Esophagus (tissue), 2 donors: ENCODE data around the gene FAM20B. TPM values are rescaled to one million over a fixed set of nuclear protein-coding genes. Genes with fewer than 3 reads are reported as not detected.
"Not testable (repeated sequence)": the region's sequence is repeated elsewhere in the genome, so short reads cannot be mapped to it uniquely, and the experiment has no call there.

ENCODE experiments used
- H3K27ac ChIP-seq, 2 donors: one replicate each; pipeline ENCODE4 v1.5.1; 2013; ENCODE audit warnings: low read depth in 2 of 2, mild to moderate bottlenecking in 2 of 2, inconsistent platforms in 1 of 2, low read length in 1 of 2, moderate library complexity in 1 of 2
- H3K27me3 ChIP-seq, 2 donors: one replicate each; pipeline ENCODE4 v1.6.1; 2013; ENCODE audit warnings: low read length in 2 of 2, control low read depth in 1 of 2, mild to moderate bottlenecking in 1 of 2; ENCODE audit not compliant: insufficient read depth in 2 of 2, control insufficient read depth in 1 of 2
- H3K36me3 ChIP-seq, 2 donors: one replicate each; pipeline ENCODE4 v1.6.1; 2013; ENCODE audit warnings: low read length in 1 of 2; ENCODE audit not compliant: control insufficient read depth in 2 of 2, insufficient read depth in 2 of 2
- H3K4me1 ChIP-seq, 2 donors: one replicate each; pipeline ENCODE4 v1.6.1; 2013; ENCODE audit warnings: low read length in 1 of 2; ENCODE audit not compliant: control insufficient read depth in 2 of 2, insufficient read depth in 2 of 2
- H3K4me3 ChIP-seq, 2 donors: one replicate each; pipeline ENCODE4 v1.5.1; 2013; ENCODE audit warnings: low read length in 2 of 2, mild to moderate bottlenecking in 2 of 2, low read depth in 1 of 2, moderate library complexity in 1 of 2
- H3K9me3 ChIP-seq, 2 donors: one replicate each; pipeline ENCODE4 v1.6.1; 2013; ENCODE audit warnings: mild to moderate bottlenecking in 2 of 2, low read depth in 1 of 2, low read length in 1 of 2, moderate library complexity in 1 of 2; ENCODE audit not compliant: control insufficient read depth in 2 of 2, insufficient read depth in 1 of 2
- WGBS, 2 donors: extraction: QIAGEN DNeasy Blood & Tissue Kit; methylation state at CpG; one replicate each; pipeline ENCODE4 v1.1.7; 2013; 5-methylcytosine and 5-hydroxymethylcytosine counted together
- polyA plus RNA-seq, 2 donors: library from polyadenylated mRNA; stranded (reverse); fragments of 200-250 nt; gene quantifications; one replicate each; pipeline ENCODE4 v1.2.3, GENCODE V29; 2013
- donor health status: healthy with polysubstance abuse.
- donor health status: Bipolar disorder and iron deficiency.

FAM20B gene
- 1 to 10 TPM; 6.2 to 9.0 TPM for polyA plus RNA-seq

GRCh38 chr1:179025125-179025974 lies at the start of gene FAM20B:
Gene FAM20B (plus strand): TSS chr1:179025894. CDS start chr1:179043848, 17,954 bp downstream.
- Histone ChIP-seq H3K27me3 (no peaks in the 10 kb centered on the region), H3K4me1 (peaks cover 0 to 2% of the 10 kb centered on the region in 2 donors), H3K4me3 (peak within 1 kb of the TSS; percentile 69 to 94), H3K9me3 (no peaks in the 10 kb centered on the region), H3K27ac (peak within 1 kb of the TSS; percentile 91 to 93), H3K36me3 (no peaks in the 10 kb centered on the region)
- WGBS, 2 donors, result 15 to 18% methylated on average over 45 to 58 of the region's 58 CpGs

GRCh38 chr1:178976541-178976940 lies 49.2 kb upstream of the FAM20B start:
- Histone ChIP-seq H3K4me1 (no peaks in the 10 kb centered on the region), H3K27me3 (no peaks in the 10 kb centered on the region), H3K27ac (no peak overlapping the region), H3K4me3 (no peak overlapping the region), H3K9me3 (peaks cover 0 to 6% of the 10 kb centered on the region in 2 donors), H3K36me3 (no peaks in the 10 kb centered on the region)
- 71 to 77% methylated on average over 2 of the region's 2 CpGs for WGBS, 2 donors

DNA sequence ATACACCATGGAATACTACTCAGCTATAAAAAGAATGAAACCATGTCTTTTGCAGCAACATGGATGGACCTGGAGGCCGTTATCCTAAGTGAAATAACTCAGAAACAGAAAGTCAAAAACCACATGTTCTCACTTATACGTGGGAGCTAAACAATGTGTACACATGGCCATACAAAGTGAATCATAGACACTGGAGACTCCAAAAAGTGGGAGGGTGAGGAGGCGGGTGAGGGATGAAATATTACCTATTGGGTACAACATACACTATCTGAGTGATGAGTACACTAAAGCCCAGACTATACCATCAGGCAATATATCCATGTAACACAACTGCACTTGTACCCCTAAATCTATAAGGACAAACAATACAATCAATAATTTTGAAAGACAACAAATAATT lies 39.5 kb upstream of the FAM20B start:
- Histone ChIP-seq H3K36me3 (no peaks in the 10 kb centered on the region), H3K9me3 (no peaks in the 10 kb centered on the region), H3K4me1 (no peaks in the 10 kb centered on the region), H3K4me3 (no peak overlapping the region), H3K27me3 (no peaks in the 10 kb centered on the region), H3K27ac (no peak overlapping the region)
- 71 to 81% methylated on average over 3 of the region's 3 CpGs for WGBS, 2 donors

- H3K4me3 ChIP-seq, H3K9me3 ChIP-seq, H3K4me1 ChIP-seq, H3K27ac ChIP-seq, H3K36me3 ChIP-seq, H3K27me3 ChIP-seq: not testable (repeated sequence)
- WGBS, 2 donors, result 93 to 100% methylated on average over 1 of the region's 2 CpGs
These were observed 37.5 kb upstream of the FAM20B start for GRCh38 chr1:178988198-178988597.

DNA sequence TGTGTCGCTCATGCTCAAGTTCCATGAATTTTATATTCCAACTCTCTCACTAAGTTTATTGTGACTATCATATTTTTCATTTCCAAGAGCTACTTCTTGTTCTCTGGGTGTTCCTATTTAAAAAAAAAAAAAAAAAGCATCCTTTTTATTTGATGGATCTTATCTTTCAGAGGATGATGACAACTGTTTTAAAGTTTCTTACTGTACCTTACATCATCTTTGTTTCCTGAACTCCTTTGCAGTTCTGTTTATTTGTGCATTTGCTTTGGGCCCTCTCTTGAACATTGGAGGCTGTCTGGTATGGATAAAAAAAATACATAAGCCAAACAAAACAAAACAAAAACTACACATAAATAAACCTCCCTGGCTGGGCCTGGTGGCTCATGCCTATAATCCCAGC lies 32.1 kb upstream of the FAM20B start:
- Histone ChIP-seq H3K27ac (no peak overlapping the region), H3K27me3 (no peaks in the 10 kb centered on the region), H3K4me3 (no peak overlapping the region), H3K9me3 (no peaks in the 10 kb centered on the region), H3K4me1 (no peaks in the 10 kb centered on the region), H3K36me3 (no peaks in the 10 kb centered on the region)
- WGBS, 2 donors, result 88 to 100% methylated on average over 1 of the region's 1 CpG

DNA sequence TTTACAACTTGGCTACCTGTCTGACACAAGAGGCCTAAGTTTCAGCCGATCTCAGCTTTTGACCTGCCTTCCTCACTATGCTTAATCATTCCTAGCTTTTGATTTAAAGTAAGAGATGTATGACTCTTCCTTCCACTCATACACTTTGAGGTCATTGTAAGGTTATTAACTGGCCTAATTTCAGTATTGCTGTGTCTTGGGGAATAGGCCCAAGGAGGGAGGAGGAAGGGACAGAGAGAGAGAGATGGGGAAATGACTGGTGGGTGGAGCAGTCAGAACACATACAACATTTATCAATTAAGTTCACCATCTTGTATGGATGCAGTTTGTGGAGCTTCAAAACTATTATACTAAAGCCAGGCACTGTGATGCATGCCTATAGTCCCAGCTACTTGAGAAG lies 28.3 kb upstream of the FAM20B start:
- whole genome bisulfite sequencing, 2 donors, result 81 to 82% methylated on average over 1 of the region's 1 CpG
- no peaks in the 10 kb centered on the region for H3K4me1 ChIP-seq

GRCh38 chr1:178998295-178998694 lies 27.4 kb upstream of the FAM20B start:
- no peak overlapping the region for H3K4me3 ChIP-seq
- no peak overlapping the region for H3K27ac ChIP-seq
- H3K27me3 ChIP-seq, result no peaks in the 10 kb centered on the region
- no peaks in the 10 kb centered on the region for H3K36me3 ChIP-seq
- H3K9me3 ChIP-seq, result no peaks in the 10 kb centered on the region
- peaks cover 0 to 2% of the 10 kb centered on the region in 2 donors for H3K4me1 ChIP-seq
- 90 to 94% methylated on average over 3 of the region's 3 CpGs for WGBS, 2 donors

More for the DNA sequence above, 28.3 kb upstream of the FAM20B start:
- H3K27me3 ChIP-seq, result no peaks in the 10 kb centered on the region
- no peak overlapping the region for H3K27ac ChIP-seq
- no peaks in the 10 kb centered on the region for H3K9me3 ChIP-seq
- H3K4me3 ChIP-seq, result no peak overlapping the region
- no peaks in the 10 kb centered on the region for H3K36me3 ChIP-seq

DNA sequence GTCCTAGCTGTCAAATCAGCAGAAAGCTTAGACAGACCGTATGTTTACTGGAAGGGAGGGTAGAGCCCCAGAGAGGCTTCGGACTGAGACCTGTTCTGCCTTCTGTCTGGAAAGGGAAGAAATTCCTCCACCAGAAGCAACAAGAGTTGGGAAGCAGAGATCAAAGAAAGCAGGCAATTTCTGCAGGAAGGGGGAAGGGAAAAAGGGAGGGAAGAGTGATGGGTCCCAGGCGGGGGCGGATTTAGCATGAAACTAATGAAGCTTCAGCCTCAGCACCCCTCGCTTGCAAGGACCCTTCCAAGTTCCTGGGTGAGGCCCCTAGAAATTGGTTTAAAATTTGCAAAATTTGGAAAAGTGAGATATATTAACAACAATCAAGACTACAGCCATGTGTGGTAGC lies 26.6 kb upstream of the FAM20B start:
- WGBS, 2 donors, result 91 to 92% methylated on average over 5 of the region's 5 CpGs
- Histone ChIP-seq H3K4me1 (peaks cover 0 to 2% of the 10 kb centered on the region in 2 donors), H3K27ac (no peak overlapping the region), H3K27me3 (no peaks in the 10 kb centered on the region), H3K4me3 (no peak overlapping the region), H3K9me3 (no peaks in the 10 kb centered on the region), H3K36me3 (no peaks in the 10 kb centered on the region)

DNA sequence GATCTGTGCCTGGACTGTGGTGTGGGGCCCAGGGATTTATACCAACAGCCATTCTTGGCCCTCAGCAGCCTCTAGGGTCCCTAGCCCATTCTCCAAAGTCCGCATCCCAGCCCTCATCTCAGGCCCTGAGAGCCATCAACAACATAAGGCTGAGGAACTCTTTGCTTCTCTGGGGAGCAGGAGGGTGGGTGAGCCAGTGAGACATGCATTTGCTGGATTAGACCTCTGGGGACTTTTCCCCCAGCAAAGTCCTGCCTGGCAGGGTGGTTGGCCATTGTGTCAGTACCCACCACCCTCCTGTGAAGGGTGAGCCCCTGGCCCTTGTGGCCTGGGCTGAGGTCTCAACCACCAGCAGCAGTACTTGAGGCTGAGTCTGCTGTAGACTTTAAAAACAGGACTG lies 24.2 kb upstream of the FAM20B start:
- Histone ChIP-seq H3K4me3 (no peak overlapping the region), H3K4me1 (peaks cover 0 to 2% of the 10 kb centered on the region in 2 donors), H3K27ac (no peak overlapping the region), H3K27me3 (no peaks in the 10 kb centered on the region), H3K36me3 (no peaks in the 10 kb centered on the region), H3K9me3 (no peaks in the 10 kb centered on the region)
- WGBS, 2 donors, result 92 to 100% methylated on average over 1 of the region's 1 CpG

GRCh38 chr1:179002064-179002463 lies 23.6 kb upstream of the FAM20B start:
- not testable (repeated sequence) for H3K27ac ChIP-seq, H3K9me3 ChIP-seq, H3K36me3 ChIP-seq, H3K4me1 ChIP-seq, H3K4me3 ChIP-seq, H3K27me3 ChIP-seq
- 92 to 93% methylated on average over 8 of the region's 8 CpGs for WGBS, 2 donors
